Activated CD8-positive, alpha-beta T cell treated with anti-CD3 and anti-CD28 coated beads, Interleukin-2, amount 10 ng/mL, durations not matched to agents 7 days and 5 days (primary cell): ENCODE data around the gene KIF26A. TPM values are rescaled to one million over a fixed set of nuclear protein-coding genes. Genes with fewer than 3 reads are reported as not detected.

ENCODE experiments used
- ATAC-seq: fragments of 150-1000 bp; cut with Tn5 transposase; one replicate; pipeline ENCODE4 v1.10.0; 2021; ENCODE audit warnings: moderate library complexity
- CTCF ChIA-PET: fragments of 350-600 bp; sonication (Branson Sonifier 250); formaldehyde crosslinking; loops from one replicate; lab custom pipeline; 2021; ENCODE audit warnings: antibody characterized with exemption; lab: Charles Lee
- POLR2A ChIA-PET: fragments of 350-600 bp; sonication (Branson Sonifier 250); formaldehyde crosslinking; loops from one replicate; lab custom pipeline; 2021; ENCODE audit warnings: antibody characterized with exemption; lab: Charles Lee
- DNase-seq: peaks from one replicate; pipeline ENCODE4 v3.0.0-alpha.2; 2020
- H3K27ac Mint-ChIP-seq: one replicate; pipeline ENCODE4 v1.8.0; 2021; ENCODE audit warnings: mild to moderate bottlenecking, mixed read lengths
- H3K27me3 Mint-ChIP-seq: one replicate; pipeline ENCODE4 v1.8.0; 2021; ENCODE audit warnings: low read depth, mixed read lengths
- H3K36me3 Mint-ChIP-seq: one replicate; pipeline ENCODE4 v1.8.0; 2021; ENCODE audit warnings: low read depth, mixed read lengths
- H3K4me1 Mint-ChIP-seq: one replicate; pipeline ENCODE4 v1.8.0; 2021; ENCODE audit warnings: low read depth, mixed read lengths
- H3K4me3 Mint-ChIP-seq: one replicate; pipeline ENCODE4 v1.8.0; 2021; ENCODE audit warnings: mild to moderate bottlenecking, mixed read lengths
- H3K9me3 Mint-ChIP-seq: one replicate; pipeline ENCODE4 v1.8.0; 2022; ENCODE audit warnings: mixed read lengths; ENCODE audit not compliant: insufficient read depth
- total RNA-seq, 2 experiments: library from RNA; stranded (reverse); gene quantifications; one replicate each; pipeline ENCODE4 v1.2.3, GENCODE V29; 2021

Gene KIF26A
- total RNA-seq, 2 experiments from 2014 or later: 0.26 TPM

DNA sequence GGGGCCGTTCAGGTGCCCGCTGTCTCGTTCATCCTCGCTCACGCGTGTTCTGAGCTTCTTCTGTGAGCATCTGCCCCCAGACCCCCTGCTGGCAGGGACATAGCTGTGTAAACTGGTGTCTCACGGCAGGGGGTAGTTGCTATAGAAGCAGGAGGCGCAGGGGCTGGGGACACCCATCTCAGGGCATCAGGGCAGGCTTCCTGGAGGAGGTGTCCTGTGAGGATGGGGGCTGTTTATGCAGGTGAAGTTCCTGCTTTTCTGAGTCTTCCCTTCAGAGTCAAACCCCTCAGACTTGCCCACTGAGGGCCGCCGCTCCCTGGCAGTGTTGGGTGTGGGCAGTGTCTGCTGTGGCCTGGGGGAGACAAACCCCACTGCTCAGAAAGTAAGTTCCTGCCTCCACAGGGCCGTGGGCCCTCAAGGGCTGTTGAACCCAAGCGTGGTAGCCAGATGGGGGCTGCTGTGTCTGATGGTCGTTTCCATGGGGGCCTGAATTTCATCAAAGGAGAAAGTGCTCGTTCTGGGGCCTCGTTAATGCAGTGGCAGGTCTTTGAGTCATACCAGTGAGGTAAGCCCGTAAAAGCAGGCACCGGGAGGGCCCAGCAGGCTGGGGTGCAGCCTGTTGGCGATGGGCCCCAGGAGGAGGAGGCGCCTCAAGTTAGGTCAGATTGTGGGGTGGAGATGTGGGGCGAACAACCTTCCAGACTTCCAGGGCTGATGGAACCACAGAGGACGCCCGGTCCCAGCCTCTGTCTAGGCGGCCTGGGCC lies 23.4 kb downstream of the KIF26A start:
- Mint-ChIP-seq H3K27me3 (no peaks in the 10 kb centered on the region), H3K36me3 (no peaks in the 10 kb centered on the region), H3K9me3 (no peaks in the 10 kb centered on the region), H3K27ac (no peak overlapping the region), H3K4me3 (no peak overlapping the region), H3K4me1 (no peaks in the 10 kb centered on the region)
- ATAC-seq (no peak), DNase-seq (no peak)
- POLR2A ChIA-PET: no interaction called here
- CTCF ChIA-PET: no interaction called here

DNA sequence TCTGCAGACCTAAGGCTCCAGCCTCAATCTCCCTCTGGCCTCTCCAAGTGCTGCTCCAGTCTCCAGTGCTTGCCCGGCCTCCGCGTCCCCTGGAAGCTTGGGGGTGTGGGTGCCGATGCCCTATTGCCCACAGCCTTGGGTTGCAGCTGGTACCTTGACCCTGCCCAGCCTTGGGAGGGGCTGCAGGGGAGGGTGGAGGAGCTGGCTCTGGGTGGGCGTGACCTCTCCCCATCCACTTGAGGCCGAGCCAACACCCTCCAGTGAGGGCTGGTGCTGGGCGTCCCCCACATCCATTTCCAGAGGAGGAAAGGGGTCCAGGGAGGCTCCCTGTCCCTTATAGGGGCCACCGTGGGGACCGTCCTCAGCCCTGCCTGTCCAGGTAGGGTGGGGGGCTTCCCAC lies 24.1 kb downstream of the KIF26A start:
- no peaks in the 10 kb centered on the region for H3K36me3 Mint-ChIP-seq
- H3K27ac Mint-ChIP-seq: no peak overlapping the region
- H3K27me3 Mint-ChIP-seq: no peaks in the 10 kb centered on the region
- no peaks in the 10 kb centered on the region for H3K4me1 Mint-ChIP-seq
- POLR2A ChIA-PET: no interaction called here
- DNase-seq (no peak), ATAC-seq (no peak)
- CTCF ChIA-PET: no interaction called here
- H3K4me3 Mint-ChIP-seq: no peak overlapping the region
- no peaks in the 10 kb centered on the region for H3K9me3 Mint-ChIP-seq

DNA sequence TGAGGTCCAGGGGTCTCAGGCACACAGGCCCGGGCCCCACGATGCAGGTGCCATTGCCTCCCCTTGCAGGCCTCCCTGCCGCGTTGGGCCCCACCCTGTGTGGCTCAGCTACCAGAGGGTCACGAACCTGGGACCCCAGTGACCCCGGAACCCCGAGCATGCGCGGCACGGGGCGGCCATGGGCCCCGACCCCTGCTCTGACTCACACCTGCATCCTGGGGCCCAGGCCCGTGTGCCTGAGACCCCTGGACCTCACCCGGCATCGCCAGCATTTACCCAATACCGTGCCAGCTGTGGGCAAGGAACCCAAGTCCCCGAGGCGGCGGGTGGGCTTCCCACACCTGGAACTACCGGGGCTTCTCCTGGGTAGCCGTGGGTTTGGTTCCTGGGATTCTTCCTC lies 25.2 kb downstream of the KIF26A start:
- no peak overlapping the region for H3K4me3 Mint-ChIP-seq
- no peak overlapping the region for H3K27ac Mint-ChIP-seq
- no peaks in the 10 kb centered on the region for H3K27me3 Mint-ChIP-seq
- POLR2A ChIA-PET: no interaction called here
- H3K4me1 Mint-ChIP-seq: no peaks in the 10 kb centered on the region
- no peaks in the 10 kb centered on the region for H3K36me3 Mint-ChIP-seq
- ATAC-seq: no peak
- no peaks in the 10 kb centered on the region for H3K9me3 Mint-ChIP-seq
- no peak for DNase-seq
- CTCF ChIA-PET: no interaction called here

DNA sequence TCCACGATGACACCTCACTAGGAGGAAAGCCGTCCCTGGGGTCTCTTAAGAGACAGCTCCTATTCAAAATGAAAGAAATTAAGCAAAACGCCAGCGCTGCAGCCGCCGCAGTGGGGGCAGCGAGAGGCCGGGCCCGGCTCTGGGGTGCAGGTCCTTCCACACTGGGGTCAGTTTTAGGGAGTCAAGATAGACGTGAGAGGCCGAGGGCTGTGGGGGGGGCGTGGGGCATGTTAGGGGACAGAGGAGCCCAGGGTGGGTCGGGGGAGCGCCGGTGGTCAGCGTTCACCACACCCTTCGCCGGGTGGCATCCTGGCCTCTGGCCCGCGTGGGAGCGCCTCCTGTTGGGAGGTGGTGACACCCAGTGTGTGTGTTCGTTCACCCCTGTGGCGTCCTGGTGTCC lies 25.7 kb downstream of the KIF26A start:
- no peaks in the 10 kb centered on the region for H3K36me3 Mint-ChIP-seq
- ChIA-PET POLR2A (no interaction called here), CTCF (no interaction called here)
- H3K4me1 Mint-ChIP-seq: no peaks in the 10 kb centered on the region
- H3K9me3 Mint-ChIP-seq: no peaks in the 10 kb centered on the region
- no peak overlapping the region for H3K4me3 Mint-ChIP-seq
- H3K27ac Mint-ChIP-seq: no peak overlapping the region
- DNase-seq (no peak), ATAC-seq (no peak)
- no peaks in the 10 kb centered on the region for H3K27me3 Mint-ChIP-seq

DNA sequence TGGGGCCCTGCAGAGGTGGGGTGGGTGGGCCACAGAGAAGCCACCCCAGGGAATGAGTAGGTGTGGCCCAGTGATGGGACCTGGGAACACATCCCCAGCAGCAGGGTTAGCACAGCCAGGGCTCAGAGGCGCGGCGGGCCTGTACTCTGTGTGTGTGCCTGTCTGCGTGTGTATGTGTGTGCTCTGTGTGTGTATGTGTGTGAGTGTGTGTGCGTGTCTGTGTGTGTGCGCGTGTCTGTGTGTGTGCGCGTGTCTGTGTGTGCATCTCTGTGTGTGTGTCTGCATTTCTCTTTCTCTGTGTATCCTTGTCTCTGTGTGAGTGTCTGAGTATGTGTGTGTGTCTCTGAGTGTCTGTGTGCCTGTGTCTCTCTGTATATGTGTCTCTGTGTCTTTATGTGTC lies 26.1 kb downstream of the KIF26A start:
- no peak overlapping the region for H3K4me3 Mint-ChIP-seq
- no peaks in the 10 kb centered on the region for H3K9me3 Mint-ChIP-seq
- DNase-seq: no peak
- H3K36me3 Mint-ChIP-seq: no peaks in the 10 kb centered on the region
- no peaks in the 10 kb centered on the region for H3K27me3 Mint-ChIP-seq
- ChIA-PET CTCF (no interaction called here), POLR2A (no interaction called here)
- H3K4me1 Mint-ChIP-seq: no peaks in the 10 kb centered on the region
- no peak for ATAC-seq
- H3K27ac Mint-ChIP-seq: no peak overlapping the region

DNA sequence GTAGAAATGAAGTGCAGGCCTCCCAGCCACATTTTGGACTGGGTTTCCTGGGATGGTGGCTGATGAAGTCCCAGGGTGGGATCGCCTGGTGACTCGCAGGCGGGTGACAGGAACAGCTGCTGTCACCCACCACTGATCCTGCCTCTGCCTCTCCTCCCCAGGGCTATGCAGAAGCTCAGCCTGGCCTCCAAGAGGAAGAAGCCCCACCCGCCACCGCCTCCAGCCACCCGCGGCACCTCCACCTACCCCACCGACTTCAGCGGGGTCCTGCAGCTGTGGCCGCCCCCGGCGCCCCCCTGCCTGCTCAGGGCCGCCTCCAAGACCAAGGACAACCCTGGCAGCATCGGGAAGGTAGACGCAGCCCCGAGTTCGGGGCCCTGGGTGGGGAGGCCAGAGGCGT lies 28.3 kb downstream of the KIF26A start:
- no peak overlapping the region for H3K4me3 Mint-ChIP-seq
- no peak overlapping the region for H3K27ac Mint-ChIP-seq
- no peaks in the 10 kb centered on the region for H3K9me3 Mint-ChIP-seq
- H3K27me3 Mint-ChIP-seq: no peaks in the 10 kb centered on the region
- CTCF ChIA-PET: no interaction called here
- ATAC-seq (no peak), DNase-seq (no peak)
- POLR2A ChIA-PET: no interaction called here
- H3K4me1 Mint-ChIP-seq: no peaks in the 10 kb centered on the region
- no peaks in the 10 kb centered on the region for H3K36me3 Mint-ChIP-seq

DNA sequence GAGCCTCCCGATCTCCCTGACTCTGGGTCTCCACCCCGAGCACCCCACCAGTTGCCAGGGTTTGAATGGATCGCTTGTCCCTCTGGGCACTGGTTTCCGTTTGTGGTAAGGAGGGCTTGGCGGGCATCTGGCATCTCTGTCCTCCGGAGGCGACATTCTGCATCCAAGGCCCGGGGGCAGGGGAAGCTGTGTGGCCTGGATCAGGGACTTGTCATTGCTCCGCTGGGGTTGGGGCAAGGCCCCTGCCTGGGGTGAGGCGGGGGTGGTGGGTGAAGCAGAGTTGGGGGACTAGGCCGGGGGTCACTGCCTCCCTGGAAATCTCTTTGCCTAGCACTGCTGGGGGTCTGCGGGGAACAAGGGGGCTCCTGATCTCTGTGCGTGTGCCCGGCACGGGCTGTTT lies 30.2 kb downstream of the KIF26A start:
- CTCF ChIA-PET: no interaction called here
- Mint-ChIP-seq H3K9me3 (no peaks in the 10 kb centered on the region), H3K27ac (no peak overlapping the region)

DNA sequence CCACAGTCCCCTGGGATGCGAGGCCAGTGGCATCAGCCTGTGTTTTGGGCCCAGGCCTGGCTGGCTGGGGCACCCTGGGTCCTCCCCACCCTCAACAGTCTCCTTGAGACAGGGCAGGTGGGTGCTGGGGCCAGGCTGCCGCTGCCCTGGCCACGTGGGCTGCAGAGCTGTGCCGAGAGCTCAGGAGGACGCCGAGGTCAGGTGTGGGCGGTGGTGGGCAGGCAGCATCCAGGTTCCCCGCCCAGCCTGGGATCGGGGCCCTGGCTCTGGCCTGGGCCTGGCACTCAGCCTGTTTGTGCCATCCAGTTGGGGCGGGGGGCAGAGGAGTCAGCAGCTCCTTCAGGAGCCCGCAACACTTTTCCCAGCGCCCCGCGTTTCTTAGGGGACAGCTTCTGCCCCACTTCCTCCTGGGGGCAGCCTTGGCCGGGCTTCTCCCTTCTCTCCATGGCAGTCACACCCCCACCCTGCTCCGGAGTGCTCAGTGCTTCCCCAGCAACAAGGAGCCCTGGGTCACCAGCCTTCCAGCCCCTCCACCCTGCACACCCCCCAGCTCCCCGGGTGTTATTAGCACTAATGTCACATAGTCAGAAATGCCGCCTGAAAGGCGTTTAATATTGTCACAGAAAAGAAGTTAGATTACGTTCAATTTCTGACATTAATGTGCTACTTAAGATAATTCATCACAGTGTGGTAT lies 30.8 kb downstream of the KIF26A start:
- ChIA-PET POLR2A (no interaction called here), CTCF (no interaction called here)
- ATAC-seq (no peak), DNase-seq (no peak)
- Mint-ChIP-seq H3K4me1 (no peaks in the 10 kb centered on the region), H3K4me3 (no peak overlapping the region), H3K36me3 (no peaks in the 10 kb centered on the region), H3K9me3 (no peaks in the 10 kb centered on the region), H3K27ac (no peak overlapping the region), H3K27me3 (no peaks in the 10 kb centered on the region)

More for the DNA sequence above, 30.2 kb downstream of the KIF26A start:
- Mint-ChIP-seq H3K27me3 (no peaks in the 10 kb centered on the region), H3K4me3 (no peak overlapping the region), H3K4me1 (no peaks in the 10 kb centered on the region), H3K36me3 (no peaks in the 10 kb centered on the region)
- POLR2A ChIA-PET: no interaction called here
- DNase-seq (no peak), ATAC-seq (no peak)

DNA sequence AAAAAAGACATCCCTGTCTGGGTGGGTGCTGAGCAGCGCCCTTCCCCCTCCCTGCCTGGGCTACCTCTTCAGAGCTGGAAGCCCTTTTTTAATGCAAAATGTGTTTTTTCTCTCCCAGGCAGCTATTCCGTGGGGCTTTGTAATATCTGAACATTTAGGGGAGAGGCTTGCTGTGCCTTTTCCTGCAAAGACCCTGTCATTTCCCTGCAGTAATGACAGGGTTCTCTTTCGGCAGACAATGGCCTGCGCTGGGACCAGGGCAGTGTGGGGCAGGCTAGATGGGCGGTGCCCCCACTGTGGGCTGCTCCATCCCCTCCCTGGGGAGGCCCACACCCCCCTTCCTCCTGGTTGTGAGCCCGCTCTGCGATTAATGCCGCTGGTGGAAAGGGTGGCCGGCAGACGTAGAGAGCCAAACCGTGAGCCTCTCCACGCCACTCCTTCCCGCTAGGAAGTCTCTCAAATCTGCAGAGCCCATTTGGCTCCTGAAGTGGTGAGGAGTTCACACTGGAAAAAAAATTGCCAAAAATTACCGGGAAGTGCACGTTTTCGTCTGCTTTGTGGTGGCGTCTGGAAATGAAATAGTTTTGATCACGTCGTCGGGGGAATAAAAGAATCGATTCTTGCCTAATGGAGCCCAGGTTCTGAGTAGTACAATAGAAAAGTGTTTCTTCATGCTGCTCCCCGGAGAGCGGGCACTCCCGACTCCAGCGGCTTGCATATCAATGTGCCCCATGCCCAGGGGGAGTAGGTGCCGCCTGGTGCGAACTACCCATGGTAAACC lies 31.5 kb downstream of the KIF26A start:
- no peaks in the 10 kb centered on the region for H3K36me3 Mint-ChIP-seq
- POLR2A ChIA-PET: no interaction called here
- no peak overlapping the region for H3K27ac Mint-ChIP-seq
- no peaks in the 10 kb centered on the region for H3K9me3 Mint-ChIP-seq
- no peak for ATAC-seq
- CTCF ChIA-PET: no interaction called here
- H3K4me3 Mint-ChIP-seq: no peak overlapping the region
- no peaks in the 10 kb centered on the region for H3K4me1 Mint-ChIP-seq
- no peak for DNase-seq
- no peaks in the 10 kb centered on the region for H3K27me3 Mint-ChIP-seq

DNA sequence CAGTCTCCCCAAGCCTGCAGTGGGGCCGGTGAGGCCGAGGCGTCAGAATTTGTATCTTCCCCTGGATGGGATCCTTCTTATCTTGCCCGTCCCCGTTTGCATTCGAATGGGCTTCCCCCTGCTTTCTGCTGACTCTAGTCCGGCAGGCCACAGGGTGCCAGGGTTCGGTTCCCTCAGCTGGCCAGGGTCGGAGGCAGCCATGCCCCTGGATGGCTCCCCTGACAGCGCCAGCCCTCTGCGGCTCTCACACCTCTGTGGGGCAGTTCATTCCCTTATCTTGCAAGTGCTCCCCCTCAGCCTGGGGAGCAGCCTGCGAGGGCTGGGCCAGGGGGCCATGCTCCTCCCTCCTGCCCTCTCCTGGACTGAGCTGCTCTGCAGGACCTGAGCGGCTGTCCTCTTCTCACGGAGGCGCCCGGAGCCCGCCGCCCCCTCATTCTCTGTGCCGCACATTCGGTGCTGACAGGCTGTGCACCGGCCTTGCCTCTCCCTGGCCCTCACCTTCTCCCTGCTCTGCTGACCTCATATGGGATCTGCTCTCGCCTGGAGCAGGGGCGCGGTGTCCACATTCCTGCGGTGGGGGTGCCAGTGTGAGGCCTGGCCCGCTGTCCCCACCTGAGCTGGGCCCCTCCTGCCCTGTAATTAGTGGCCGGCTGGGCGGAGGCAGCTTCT lies 32.8 kb downstream of the KIF26A start:
- H3K27me3 Mint-ChIP-seq: no peaks in the 10 kb centered on the region
- no peaks in the 10 kb centered on the region for H3K9me3 Mint-ChIP-seq
- CTCF ChIA-PET: no interaction called here
- H3K4me3 Mint-ChIP-seq: no peak overlapping the region
- no peak for DNase-seq
- no peak overlapping the region for H3K27ac Mint-ChIP-seq
- H3K4me1 Mint-ChIP-seq: no peaks in the 10 kb centered on the region
- no peaks in the 10 kb centered on the region for H3K36me3 Mint-ChIP-seq
- no peak for ATAC-seq
- POLR2A ChIA-PET: no interaction called here

DNA sequence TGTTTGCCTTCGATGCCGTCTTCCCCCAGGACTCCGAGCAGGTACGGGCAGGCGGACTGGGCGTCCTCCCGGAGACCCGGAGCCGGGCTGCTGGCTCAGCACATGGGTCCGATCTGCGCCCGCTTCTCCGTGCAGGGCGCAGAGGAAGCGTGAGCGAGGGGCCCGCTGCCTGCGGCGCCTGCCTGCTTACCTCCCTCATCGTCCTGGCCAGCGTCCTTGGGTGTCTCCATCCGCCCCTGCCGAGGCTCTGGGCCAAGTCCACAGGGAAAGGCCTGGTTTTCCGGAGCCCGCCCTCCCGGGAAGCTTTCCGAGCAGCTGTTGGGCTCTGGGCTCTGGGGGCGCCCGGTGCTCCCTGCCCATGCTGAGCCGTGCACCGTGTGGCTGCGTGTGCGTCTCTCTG lies 33.5 kb downstream of the KIF26A start:
- H3K9me3 Mint-ChIP-seq: no peaks in the 10 kb centered on the region
- DNase-seq: no peak

DNA sequence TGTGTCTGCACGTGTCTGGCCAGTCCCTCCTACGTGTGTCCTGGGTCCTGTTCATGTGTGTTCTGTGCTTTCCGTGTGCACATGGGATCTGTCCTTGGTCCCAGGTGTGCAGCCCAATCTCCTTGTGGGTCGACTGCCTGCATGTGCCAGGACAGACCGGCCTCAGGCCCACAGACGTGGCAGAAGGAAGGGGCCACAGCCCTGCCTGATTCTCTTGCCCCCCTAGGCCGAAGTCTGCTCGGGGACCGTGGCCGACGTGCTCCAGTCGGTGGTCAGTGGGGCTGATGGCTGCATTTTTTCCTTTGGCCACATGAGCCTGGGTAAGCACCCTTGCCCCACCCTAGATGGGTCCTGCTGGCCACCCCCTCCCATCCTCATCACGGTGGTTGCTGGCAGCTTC lies 34.0 kb downstream of the KIF26A start:
- no peaks in the 10 kb centered on the region for H3K4me1 Mint-ChIP-seq
- no peak overlapping the region for H3K27ac Mint-ChIP-seq
- DNase-seq (no peak), ATAC-seq (no peak)
- no peaks in the 10 kb centered on the region for H3K9me3 Mint-ChIP-seq
- no peak overlapping the region for H3K4me3 Mint-ChIP-seq
- H3K36me3 Mint-ChIP-seq: no peaks in the 10 kb centered on the region
- CTCF ChIA-PET: no interaction called here
- POLR2A ChIA-PET: no interaction called here
- no peaks in the 10 kb centered on the region for H3K27me3 Mint-ChIP-seq

More for the DNA sequence above, 33.5 kb downstream of the KIF26A start:
- Mint-ChIP-seq H3K4me3 (no peak overlapping the region), H3K4me1 (no peaks in the 10 kb centered on the region), H3K27ac (no peak overlapping the region), H3K36me3 (no peaks in the 10 kb centered on the region), H3K27me3 (no peaks in the 10 kb centered on the region)
- CTCF ChIA-PET: no interaction called here
- no peak for ATAC-seq
- POLR2A ChIA-PET: no interaction called here
